MM.1S (cell line): ENCODE results near the gene XK.
"Not testable (repeated sequence)": the region's sequence is repeated elsewhere in the genome, so short reads cannot be mapped to it uniquely, and the experiment has no call there.

Experiments
- DNase-seq: peaks from one replicate; pipeline ENCODE4 v3.0.0-alpha.2; 2015
- H2AFZ ChIP-seq: fragments of 300-600 bp; sonication (generic); 2 replicates; pipeline ENCODE4 v1.6.0; 2016; ENCODE audit warnings: antibody characterized with exemption, low read length
- H3F3A ChIP-seq: fragments of 300-600 bp; sonication (generic); 2 replicates; pipeline ENCODE4 v1.6.1; 2016; ENCODE audit warnings: mild to moderate bottlenecking, antibody characterized with exemption, low read length, moderate library complexity, mixed read lengths; ENCODE audit not compliant: insufficient read depth
- H3K27ac ChIP-seq: fragments of 300-600 bp; sonication (generic); 2 replicates; pipeline ENCODE4 v1.5.1; 2016; ENCODE audit warnings: mild to moderate bottlenecking, low read length
- H3K27me3 ChIP-seq: fragments of 300-600 bp; sonication (generic); replicated peaks from 2 replicates; pipeline ENCODE4 v1.6.0; 2016; ENCODE audit warnings: low read length; ENCODE audit not compliant: insufficient read depth
- H3K36me3 ChIP-seq: fragments of 300-600 bp; sonication (generic); replicated peaks from 2 replicates; pipeline ENCODE4 v1.6.1; 2016; ENCODE audit warnings: mild to moderate bottlenecking, low read length, mixed read lengths; ENCODE audit not compliant: insufficient read depth
- H3K4me1 ChIP-seq: fragments of 300-600 bp; sonication (generic); 2 replicates; pipeline ENCODE4 v1.6.1; 2016; ENCODE audit warnings: low read length, mixed read lengths
- H3K4me2 ChIP-seq: fragments of 300-600 bp; sonication (generic); 2 replicates; pipeline ENCODE4 v1.6.0; 2016; ENCODE audit warnings: low read depth, low read length
- H3K4me3 ChIP-seq: fragments of 300-600 bp; sonication (generic); 2 replicates; pipeline ENCODE4 v1.5.1; 2016; ENCODE audit warnings: low read length, mixed read lengths
- H3K79me2 ChIP-seq: fragments of 300-600 bp; sonication (generic); 2 replicates; pipeline ENCODE4 v1.6.1; 2016; ENCODE audit warnings: mixed run types, low read length, mixed read lengths
- H3K9ac ChIP-seq: fragments of 300-600 bp; sonication (generic); 2 replicates; pipeline ENCODE4 v1.6.1; 2016; ENCODE audit warnings: low read length, mixed read lengths
- H3K9me2 ChIP-seq: fragments of 300-600 bp; sonication (generic); replicated peaks from 2 replicates; pipeline ENCODE4 v1.6.1; 2016; ENCODE audit warnings: mild to moderate bottlenecking, low read length, mixed read lengths; ENCODE audit not compliant: insufficient read depth
- H3K9me3 ChIP-seq: fragments of 300-600 bp; sonication (generic); replicated peaks from 2 replicates; pipeline ENCODE4 v1.6.1; 2016; ENCODE audit warnings: mild to moderate bottlenecking, low read length, mixed read lengths; ENCODE audit not compliant: insufficient read depth
- H4K20me1 ChIP-seq: fragments of 300-600 bp; sonication (generic); 2 replicates; pipeline ENCODE4 v1.6.1; 2016; ENCODE audit warnings: mild to moderate bottlenecking, low read length, moderate library complexity, mixed read lengths; ENCODE audit not compliant: insufficient read depth
- EZH2 ChIP-seq: fragments of 300-600 bp; sonication (generic); optimal IDR thresholded peaks from 2 replicates; pipeline ENCODE3; 2017; ENCODE audit warnings: low read depth, mild to moderate bottlenecking, antibody characterized with exemption, low read length, mixed read lengths
- EZH2phosphoT487 ChIP-seq: fragments of 300-600 bp; sonication (generic); IDR thresholded peaks from 2 replicates; pipeline ENCODE4 v1.6.1; 2018; ENCODE audit warnings: antibody characterized with exemption, low read length
- TF ChIP-seq, protein P1 (sequence below): fragments of 300-600 bp; sonication (generic); IDR thresholded peaks from 2 replicates; pipeline ENCODE4 v1.5.1; 2016; ENCODE audit warnings: antibody characterized with exemption, low read length, mixed read lengths

XK gene

DNA sequence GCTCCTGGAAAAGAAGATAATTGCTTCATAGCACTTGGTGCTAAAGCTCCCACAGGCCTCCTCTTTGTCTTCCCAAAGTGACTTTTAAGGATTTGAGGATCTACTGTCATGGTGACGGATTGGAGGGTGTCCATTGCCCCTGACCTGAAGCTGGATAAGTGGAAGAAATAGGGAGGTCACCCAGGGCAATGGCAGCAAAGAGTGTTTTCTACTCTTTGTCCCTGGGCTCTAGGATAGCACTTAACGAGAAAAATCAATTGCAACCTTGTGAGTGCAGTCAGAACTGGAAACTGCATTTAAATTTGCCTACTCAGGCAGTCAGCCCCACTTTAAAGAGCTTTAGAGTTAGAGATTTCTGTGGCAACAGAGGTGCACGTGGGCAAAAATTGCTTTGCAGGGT lies 43.7 kb upstream of the XK start:
- Histone ChIP-seq H3K27me3 (no peaks in the 10 kb centered on the region), H3K9me2 (no peaks in the 10 kb centered on the region), H3K9ac (no peak overlapping the region), H4K20me1 (no peaks in the 10 kb centered on the region), H3K9me3 (no peaks in the 10 kb centered on the region), H3K4me2 (no peak overlapping the region), H3F3A (no peaks in the 10 kb centered on the region), H2AFZ (no peak overlapping the region), H3K4me3 (no peak overlapping the region), H3K36me3 (no peaks in the 10 kb centered on the region), H3K4me1 (peaks cover 8% of the 10 kb centered on the region; the same call in 1 of the 2 replicates), H3K79me2 (no peaks in the 10 kb centered on the region), H3K27ac (no peak overlapping the region)
- no peak for TF ChIP-seq EZH2phosphoT487
- no peak for TF ChIP-seq EZH2
- TF ChIP-seq, protein P1, sequence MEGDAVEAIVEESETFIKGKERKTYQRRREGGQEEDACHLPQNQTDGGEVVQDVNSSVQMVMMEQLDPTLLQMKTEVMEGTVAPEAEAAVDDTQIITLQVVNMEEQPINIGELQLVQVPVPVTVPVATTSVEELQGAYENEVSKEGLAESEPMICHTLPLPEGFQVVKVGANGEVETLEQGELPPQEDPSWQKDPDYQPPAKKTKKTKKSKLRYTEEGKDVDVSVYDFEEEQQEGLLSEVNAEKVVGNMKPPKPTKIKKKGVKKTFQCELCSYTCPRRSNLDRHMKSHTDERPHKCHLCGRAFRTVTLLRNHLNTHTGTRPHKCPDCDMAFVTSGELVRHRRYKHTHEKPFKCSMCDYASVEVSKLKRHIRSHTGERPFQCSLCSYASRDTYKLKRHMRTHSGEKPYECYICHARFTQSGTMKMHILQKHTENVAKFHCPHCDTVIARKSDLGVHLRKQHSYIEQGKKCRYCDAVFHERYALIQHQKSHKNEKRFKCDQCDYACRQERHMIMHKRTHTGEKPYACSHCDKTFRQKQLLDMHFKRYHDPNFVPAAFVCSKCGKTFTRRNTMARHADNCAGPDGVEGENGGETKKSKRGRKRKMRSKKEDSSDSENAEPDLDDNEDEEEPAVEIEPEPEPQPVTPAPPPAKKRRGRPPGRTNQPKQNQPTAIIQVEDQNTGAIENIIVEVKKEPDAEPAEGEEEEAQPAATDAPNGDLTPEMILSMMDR = no peak
- no peak for DNase-seq

DNA sequence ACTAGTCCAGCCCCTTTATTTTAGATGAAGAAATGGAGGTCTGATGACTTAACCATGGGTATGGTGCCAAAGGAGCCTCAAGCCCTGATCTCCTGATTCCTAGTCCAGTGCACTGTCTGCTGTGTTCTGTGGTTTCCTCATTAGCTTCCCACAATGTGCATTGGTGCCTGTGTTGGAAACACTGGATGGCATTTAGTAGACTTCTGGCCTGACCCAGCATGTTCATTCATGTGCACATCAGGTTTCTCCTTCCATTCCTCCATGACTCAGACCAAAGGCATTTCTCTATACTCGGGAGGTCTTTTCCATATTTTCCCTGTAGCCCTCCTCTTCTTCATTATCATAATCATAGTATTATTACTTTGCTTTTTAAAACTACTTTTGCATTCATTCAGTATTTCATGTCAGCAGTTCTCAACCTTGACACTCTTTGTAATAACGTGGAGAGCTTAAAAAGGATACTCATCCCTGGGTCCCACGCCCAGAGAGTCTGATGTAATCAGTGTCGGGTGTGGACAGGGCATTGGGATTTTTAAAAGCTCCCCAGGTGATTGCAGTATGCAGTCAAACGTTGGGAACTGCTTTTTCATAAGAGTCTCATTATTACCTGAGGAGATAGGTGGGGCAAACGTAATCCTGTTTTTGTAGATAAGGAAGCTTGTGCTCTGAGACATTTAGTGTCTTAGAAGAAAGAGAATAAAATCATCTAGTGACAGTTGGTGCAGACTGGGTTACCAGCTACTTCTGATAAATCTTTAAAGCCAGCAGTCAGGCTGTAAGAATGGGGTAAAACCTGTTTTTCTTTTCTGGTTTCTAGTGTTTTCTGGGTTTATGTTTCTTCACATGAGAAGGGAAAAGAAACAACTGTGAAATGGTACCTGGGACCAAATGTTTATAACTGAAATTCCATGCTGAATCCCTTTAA lies 40.9 kb upstream of the XK start:
- no peak overlapping the region for H2AFZ ChIP-seq
- no peaks in the 10 kb centered on the region for H3K36me3 ChIP-seq
- no peaks in the 10 kb centered on the region for H3K4me1 ChIP-seq
- no peaks in the 10 kb centered on the region for H3K79me2 ChIP-seq
- no peak for TF ChIP-seq EZH2phosphoT487
- TF ChIP-seq, protein P1 = no peak
- no peak for TF ChIP-seq EZH2
- no peaks in the 10 kb centered on the region for H3K27me3 ChIP-seq
- H3K27ac ChIP-seq = no peak overlapping the region
- no peak overlapping the region for H3K9ac ChIP-seq
- no peaks in the 10 kb centered on the region for H3F3A ChIP-seq
- H3K9me3 ChIP-seq = no peaks in the 10 kb centered on the region
- no peaks in the 10 kb centered on the region for H4K20me1 ChIP-seq
- H3K9me2 ChIP-seq = no peaks in the 10 kb centered on the region
- H3K4me2 ChIP-seq = no peak overlapping the region
- no peak overlapping the region for H3K4me3 ChIP-seq
- no peak for DNase-seq

DNA sequence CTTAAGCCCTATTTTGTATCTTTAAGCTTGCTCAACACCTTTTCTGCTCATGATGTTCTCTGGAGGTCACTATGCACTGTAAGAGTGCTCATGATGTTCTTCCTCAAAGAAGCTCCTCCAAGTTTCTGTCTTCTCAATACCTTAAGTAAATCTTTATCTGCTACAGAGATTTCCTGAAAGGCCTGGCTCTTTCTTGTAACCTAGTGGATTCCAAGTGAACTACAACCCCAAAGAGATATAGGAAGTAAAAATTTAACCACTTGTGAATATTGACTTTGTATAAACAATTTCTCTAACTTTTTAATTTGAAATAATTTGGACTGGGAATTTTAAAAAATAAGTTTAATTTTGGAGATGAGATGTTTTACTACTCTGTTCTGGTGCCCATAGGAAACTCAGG lies 39.3 kb upstream of the XK start:
- no peaks in the 10 kb centered on the region for H3K36me3 ChIP-seq
- no peaks in the 10 kb centered on the region for H3K9me2 ChIP-seq
- H3K27ac ChIP-seq = no peak overlapping the region
- DNase-seq = no peak
- H3K9me3 ChIP-seq = no peaks in the 10 kb centered on the region
- H3K79me2 ChIP-seq = no peaks in the 10 kb centered on the region
- no peak overlapping the region for H3K4me2 ChIP-seq
- no peaks in the 10 kb centered on the region for H4K20me1 ChIP-seq
- TF ChIP-seq EZH2phosphoT487 = no peak
- TF ChIP-seq EZH2 = no peak
- TF ChIP-seq, protein P1 = no peak
- no peak overlapping the region for H3K9ac ChIP-seq
- no peak overlapping the region for H2AFZ ChIP-seq
- H3K4me1 ChIP-seq = no peaks in the 10 kb centered on the region
- H3K4me3 ChIP-seq = no peak overlapping the region
- H3F3A ChIP-seq = no peaks in the 10 kb centered on the region
- no peaks in the 10 kb centered on the region for H3K27me3 ChIP-seq

DNA sequence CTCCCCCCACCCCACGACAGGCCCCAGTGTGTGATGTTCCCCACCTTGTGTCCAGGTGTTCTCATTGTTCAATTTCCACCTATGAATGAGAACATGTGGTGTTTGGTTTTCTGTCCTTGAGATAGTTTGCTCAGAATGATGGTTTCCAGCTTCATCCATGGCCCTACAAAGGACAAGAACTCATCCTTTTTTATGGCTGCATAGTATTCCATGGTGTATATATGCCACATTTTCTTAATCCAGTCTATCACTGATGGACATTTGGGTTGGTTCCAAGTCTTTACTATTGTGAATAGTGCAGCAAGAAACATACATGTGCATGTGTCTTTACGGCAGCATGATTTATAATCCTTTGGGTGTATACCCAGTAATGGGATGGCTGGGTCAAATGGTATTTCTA lies 34.7 kb upstream of the XK start:
- H3K9me3 ChIP-seq, DNase-seq, H3K4me3 ChIP-seq, H3K27ac ChIP-seq, H3K36me3 ChIP-seq, H2AFZ ChIP-seq, H3F3A ChIP-seq, H3K79me2 ChIP-seq, H3K4me1 ChIP-seq, H3K9me2 ChIP-seq, H3K9ac ChIP-seq, H3K4me2 ChIP-seq, H4K20me1 ChIP-seq, H3K27me3 ChIP-seq: not testable (repeated sequence)
